A549 (cell line): ENCODE measurements around the gene PCDHB4.

ENCODE experiments used
- CEBPB ChIP-seq, 2 experiments: fragments of >200 bp in 1 of 2; sonication (Bioruptor Twin) in 1 of 2; formaldehyde crosslinking in 1 of 2; IDR thresholded peaks; 2 replicates each; pipeline ENCODE4 v1.6.1; 2012 to 2016
- EP300 ChIP-seq, 2 experiments: fragments of >200 bp; sonication (Bioruptor Twin); formaldehyde crosslinking; IDR thresholded peaks; 2 replicates in 1 of 2; 3 replicates in 1 of 2; pipeline ENCODE4 v1.6.1; 2016 to 2017
- KDM1A ChIP-seq: fragments of 200-600 bp; sonication (generic); IDR thresholded peaks from 2 replicates; pipeline ENCODE4 v1.6.1; 2016; ENCODE audit warnings: low read depth, mild to moderate bottlenecking
- NFE2L2 ChIP-seq: fragments of 150-350 bp; conservative IDR thresholded peaks from 2 replicates; pipeline ENCODE4 v1.6.1; 2014; ENCODE audit warnings: low read length
- NR3C1 ChIP-seq: fragments of >200 bp; sonication (Bioruptor Twin); formaldehyde crosslinking; IDR thresholded peaks from 3 replicates; pipeline ENCODE4 v1.6.1; 2017
- POLR2A ChIP-seq: IDR thresholded peaks from 2 replicates; pipeline ENCODE4 v1.6.1; 2012; ENCODE audit warnings: mild to moderate bottlenecking, low read length
- RAD21 ChIP-seq, 2 experiments: fragments of >200 bp in 1 of 2; sonication (Bioruptor Twin) in 1 of 2; formaldehyde crosslinking in 1 of 2; IDR thresholded peaks in 1 of 2; conservative IDR thresholded peaks in 1 of 2; 2 replicates in 1 of 2; 3 replicates in 1 of 2; pipeline ENCODE4 v1.6.1; 2012 to 2018; ENCODE audit warnings: inconsistent platforms in 1 of 2
- TF ChIP-seq, protein P1 (sequence below): fragments of >200 bp; sonication (Bioruptor Twin); formaldehyde crosslinking; IDR thresholded peaks from 3 replicates; pipeline ENCODE4 v1.5.1; 2016
- TF ChIP-seq, protein P2 (sequence below): fragments of 200-600 bp; sonication (generic); IDR thresholded peaks from 2 replicates; pipeline ENCODE4 v1.6.1; 2016; ENCODE audit warnings: antibody characterized with exemption, mild to moderate bottlenecking, moderate library complexity
- TF ChIP-seq, protein P3 (sequence below): fragments of >200 bp; sonication (Bioruptor Twin); formaldehyde crosslinking; IDR thresholded peaks from 3 replicates; pipeline ENCODE4 v1.6.1; 2016
- TF ChIP-seq, protein P4 (sequence below): IDR thresholded peaks from 2 replicates; pipeline ENCODE4 v1.6.1; 2012

DNA sequence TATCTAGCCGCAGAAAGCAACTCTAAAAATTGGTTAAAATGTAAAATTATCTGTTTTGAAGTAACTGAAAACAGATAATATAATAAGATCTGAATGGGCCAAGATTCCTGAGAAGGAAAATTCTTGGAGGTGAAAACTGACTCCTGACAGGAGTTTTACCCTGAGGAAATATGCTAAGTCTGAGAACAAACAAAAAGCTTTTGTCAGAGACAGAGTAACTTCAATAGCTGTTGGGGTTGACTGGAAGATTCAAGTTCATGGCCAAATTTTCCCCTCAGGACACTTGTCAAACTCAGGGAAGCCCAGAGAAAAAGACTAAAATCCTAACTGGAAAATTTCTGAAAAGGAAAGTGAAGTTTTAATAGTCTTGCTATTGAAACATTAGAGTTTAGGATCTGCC, 5.7 kb downstream of the PCDHB4 start:
- TF ChIP-seq, protein P1, sequence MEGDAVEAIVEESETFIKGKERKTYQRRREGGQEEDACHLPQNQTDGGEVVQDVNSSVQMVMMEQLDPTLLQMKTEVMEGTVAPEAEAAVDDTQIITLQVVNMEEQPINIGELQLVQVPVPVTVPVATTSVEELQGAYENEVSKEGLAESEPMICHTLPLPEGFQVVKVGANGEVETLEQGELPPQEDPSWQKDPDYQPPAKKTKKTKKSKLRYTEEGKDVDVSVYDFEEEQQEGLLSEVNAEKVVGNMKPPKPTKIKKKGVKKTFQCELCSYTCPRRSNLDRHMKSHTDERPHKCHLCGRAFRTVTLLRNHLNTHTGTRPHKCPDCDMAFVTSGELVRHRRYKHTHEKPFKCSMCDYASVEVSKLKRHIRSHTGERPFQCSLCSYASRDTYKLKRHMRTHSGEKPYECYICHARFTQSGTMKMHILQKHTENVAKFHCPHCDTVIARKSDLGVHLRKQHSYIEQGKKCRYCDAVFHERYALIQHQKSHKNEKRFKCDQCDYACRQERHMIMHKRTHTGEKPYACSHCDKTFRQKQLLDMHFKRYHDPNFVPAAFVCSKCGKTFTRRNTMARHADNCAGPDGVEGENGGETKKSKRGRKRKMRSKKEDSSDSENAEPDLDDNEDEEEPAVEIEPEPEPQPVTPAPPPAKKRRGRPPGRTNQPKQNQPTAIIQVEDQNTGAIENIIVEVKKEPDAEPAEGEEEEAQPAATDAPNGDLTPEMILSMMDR, result no peak
- TF ChIP-seq NFE2L2 (no peak), POLR2A (no peak), NR3C1 (no peak), RAD21 (conservative IDR thresholded peaks at IDR 0.05 in 1 of 2, IDR thresholded peaks at IDR 0.05 in 1 of 2) (no peak), EP300 (IDR thresholded peaks at IDR 0.05) (no peak), KDM1A (no peak), CEBPB (IDR thresholded peaks at IDR 0.05) (no peak)
- TF ChIP-seq, protein P2, sequence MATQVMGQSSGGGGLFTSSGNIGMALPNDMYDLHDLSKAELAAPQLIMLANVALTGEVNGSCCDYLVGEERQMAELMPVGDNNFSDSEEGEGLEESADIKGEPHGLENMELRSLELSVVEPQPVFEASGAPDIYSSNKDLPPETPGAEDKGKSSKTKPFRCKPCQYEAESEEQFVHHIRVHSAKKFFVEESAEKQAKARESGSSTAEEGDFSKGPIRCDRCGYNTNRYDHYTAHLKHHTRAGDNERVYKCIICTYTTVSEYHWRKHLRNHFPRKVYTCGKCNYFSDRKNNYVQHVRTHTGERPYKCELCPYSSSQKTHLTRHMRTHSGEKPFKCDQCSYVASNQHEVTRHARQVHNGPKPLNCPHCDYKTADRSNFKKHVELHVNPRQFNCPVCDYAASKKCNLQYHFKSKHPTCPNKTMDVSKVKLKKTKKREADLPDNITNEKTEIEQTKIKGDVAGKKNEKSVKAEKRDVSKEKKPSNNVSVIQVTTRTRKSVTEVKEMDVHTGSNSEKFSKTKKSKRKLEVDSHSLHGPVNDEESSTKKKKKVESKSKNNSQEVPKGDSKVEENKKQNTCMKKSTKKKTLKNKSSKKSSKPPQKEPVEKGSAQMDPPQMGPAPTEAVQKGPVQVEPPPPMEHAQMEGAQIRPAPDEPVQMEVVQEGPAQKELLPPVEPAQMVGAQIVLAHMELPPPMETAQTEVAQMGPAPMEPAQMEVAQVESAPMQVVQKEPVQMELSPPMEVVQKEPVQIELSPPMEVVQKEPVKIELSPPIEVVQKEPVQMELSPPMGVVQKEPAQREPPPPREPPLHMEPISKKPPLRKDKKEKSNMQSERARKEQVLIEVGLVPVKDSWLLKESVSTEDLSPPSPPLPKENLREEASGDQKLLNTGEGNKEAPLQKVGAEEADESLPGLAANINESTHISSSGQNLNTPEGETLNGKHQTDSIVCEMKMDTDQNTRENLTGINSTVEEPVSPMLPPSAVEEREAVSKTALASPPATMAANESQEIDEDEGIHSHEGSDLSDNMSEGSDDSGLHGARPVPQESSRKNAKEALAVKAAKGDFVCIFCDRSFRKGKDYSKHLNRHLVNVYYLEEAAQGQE, result no peak
- TF ChIP-seq, protein P3, sequence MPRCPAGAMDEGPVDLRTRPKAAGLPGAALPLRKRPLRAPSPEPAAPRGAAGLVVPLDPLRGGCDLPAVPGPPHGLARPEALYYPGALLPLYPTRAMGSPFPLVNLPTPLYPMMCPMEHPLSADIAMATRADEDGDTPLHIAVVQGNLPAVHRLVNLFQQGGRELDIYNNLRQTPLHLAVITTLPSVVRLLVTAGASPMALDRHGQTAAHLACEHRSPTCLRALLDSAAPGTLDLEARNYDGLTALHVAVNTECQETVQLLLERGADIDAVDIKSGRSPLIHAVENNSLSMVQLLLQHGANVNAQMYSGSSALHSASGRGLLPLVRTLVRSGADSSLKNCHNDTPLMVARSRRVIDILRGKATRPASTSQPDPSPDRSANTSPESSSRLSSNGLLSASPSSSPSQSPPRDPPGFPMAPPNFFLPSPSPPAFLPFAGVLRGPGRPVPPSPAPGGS, result no peak
- TF ChIP-seq, protein P4, sequence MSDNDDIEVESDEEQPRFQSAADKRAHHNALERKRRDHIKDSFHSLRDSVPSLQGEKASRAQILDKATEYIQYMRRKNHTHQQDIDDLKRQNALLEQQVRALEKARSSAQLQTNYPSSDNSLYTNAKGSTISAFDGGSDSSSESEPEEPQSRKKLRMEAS, result no peak
